Muscle of arm (tissue), 12 donors: ENCODE results near the gene LRRC4B. TPM values are rescaled to one million over a fixed set of nuclear protein-coding genes. Genes with fewer than 3 reads are reported as not detected.

ENCODE experiments used
- polyA plus RNA-seq, 12 donors: library from polyadenylated mRNA; unstranded; fragments of 120-200 nt; gene quantifications; one replicate each; pipeline ENCODE4 v1.2.1, GENCODE V29; 2013; ENCODE audit not compliant: insufficient read length in 12 of 12

Gene LRRC4B
- polyA plus RNA-seq, 12 donors = 6.0 to 21.0 (median 8.7) TPM; not detected in 1

Other genes with a start within 250 kb of the LRRC4B start
- 1 to 10 TPM in 8 of 12 donors, under 1 TPM in 3, not detected in 1; 0.69 to 6.7 (median 1.2) TPM for gene KCNC3, start 239.1 kb downstream of the LRRC4B start, polyA plus RNA-seq
- gene NAPSA, start 202.8 kb downstream of the LRRC4B start, polyA plus RNA-seq = 1 to 10 TPM in 5 of 12 donors, under 1 TPM in 5, not detected in 2; 0.43 to 1.6 (median 0.96) TPM
- gene NR1H2, start 192.0 kb downstream of the LRRC4B start, polyA plus RNA-seq = 10 to 100 TPM in 11 of 12 donors, not detected in 1; 16.0 to 30.8 (median 17.6) TPM
- gene POLD1, start 184.1 kb downstream of the LRRC4B start, polyA plus RNA-seq = 10 to 100 TPM in 10 of 12 donors, 1 to 10 TPM in 1, not detected in 1; 8.5 to 41.1 (median 14.5) TPM
- 1 to 10 TPM in 2 of 12 donors, under 1 TPM in 9, not detected in 1; 0.13 to 9.9 (median 0.56) TPM for gene SPIB, start 149.5 kb downstream of the LRRC4B start, polyA plus RNA-seq
- 100 to 1,000 TPM in 1 of 12 donors, 10 to 100 TPM in 9, not detected in 2; 11.4 to 140 (median 53.8) TPM for gene MYBPC2, start 135.5 kb downstream of the LRRC4B start, polyA plus RNA-seq
- 100 to 1,000 TPM in 4 of 12 donors, 10 to 100 TPM in 8; 66.6 to 203 (median 95.2) TPM for gene EMC10, start 91.9 kb downstream of the LRRC4B start, polyA plus RNA-seq
- gene GARIN5A, start 91.6 kb downstream of the LRRC4B start, polyA plus RNA-seq = 1 to 10 TPM in 10 of 12 donors, not detected in 2; 2.4 to 6.8 (median 3.9) TPM
- gene JOSD2, start 57.2 kb downstream of the LRRC4B start, polyA plus RNA-seq = 10 to 100 TPM in 11 of 12 donors, not detected in 1; 11.8 to 41.3 (median 17.8) TPM
- gene ASPDH, start 54.5 kb downstream of the LRRC4B start, polyA plus RNA-seq = 1 to 10 TPM in 1 of 12 donors, under 1 TPM in 9, not detected in 2; 0.18 to 1.9 (median 0.65) TPM
- gene SYT3, start 71.4 kb upstream of the LRRC4B start, polyA plus RNA-seq = under 1 TPM in 3 of 12 donors, not detected in 9; 0.05 to 0.25 (median 0.12) TPM
- gene C19orf81, start 81.0 kb upstream of the LRRC4B start, polyA plus RNA-seq = 1 to 10 TPM in 7 of 12 donors, under 1 TPM in 3, not detected in 2; 0.85 to 2.8 (median 1.5) TPM
- 10 to 100 TPM in 11 of 12 donors, not detected in 1; 11.4 to 87.6 (median 22.0) TPM for gene SHANK1, start 151.4 kb upstream of the LRRC4B start, polyA plus RNA-seq
- 10 to 100 TPM in 11 of 12 donors, not detected in 1; 14.6 to 62.3 (median 17.6) TPM for gene CLEC11A, start 154.9 kb upstream of the LRRC4B start, polyA plus RNA-seq
- under 1 TPM in 1 of 12 donors, not detected in 11; 0.13 TPM for gene GPR32, start 202.0 kb upstream of the LRRC4B start, polyA plus RNA-seq
- gene ACP4, start 222.0 kb upstream of the LRRC4B start, polyA plus RNA-seq = under 1 TPM in 2 of 12 donors, not detected in 10; 0.28 to 0.29 TPM